ENCODE results near the gene TYW3.
"Not testable (repeated sequence)": the region's sequence is repeated elsewhere in the genome, so short reads cannot be mapped to it uniquely, and the experiment has no call there.

TYW3 gene

GRCh38 chr1:74748960-74749359 lies 16.0 kb downstream of the TYW3 start:
- TF ChIP-seq CTCF (conservative IDR thresholded peaks at IDR 0.05; ENCODE audit: control insufficient read depth, insufficient read depth, low read depth, low read length) = no peak
- H3K4me3 ChIP-seq (ENCODE audit: control insufficient read depth, low read depth, low read length) = no peak overlapping the region
- no peak for DNase-seq (ENCODE audit: low read depth)

GRCh38 chr1:74753104-74753503 lies 20.2 kb downstream of the TYW3 start:
- TF ChIP-seq CTCF (conservative IDR thresholded peaks at IDR 0.05; ENCODE audit: control insufficient read depth, insufficient read depth, low read depth, low read length) = no peak
- no peak for DNase-seq (ENCODE audit: low read depth)
- H3K4me3 ChIP-seq (ENCODE audit: control insufficient read depth, low read depth, low read length) = no peak overlapping the region

GRCh38 chr1:74755475-74755874 lies 22.5 kb downstream of the TYW3 start:
- DNase-seq (ENCODE audit: low read depth) = no peak
- no peak overlapping the region for H3K4me3 ChIP-seq (ENCODE audit: control insufficient read depth, low read depth, low read length)
- TF ChIP-seq CTCF (conservative IDR thresholded peaks at IDR 0.05; ENCODE audit: control insufficient read depth, insufficient read depth, low read depth, low read length) = no peak

GRCh38 chr1:74756650-74757049 lies 23.7 kb downstream of the TYW3 start:
- not testable (repeated sequence) for DNase-seq (ENCODE audit: low read depth); H3K4me3 ChIP-seq (ENCODE audit: control insufficient read depth, low read depth, low read length)

- no peak overlapping the region for H3K4me3 ChIP-seq (ENCODE audit: control insufficient read depth, low read depth, low read length)
- DNase-seq (ENCODE audit: low read depth) = peak; percentile 12
- no peak for TF ChIP-seq CTCF (conservative IDR thresholded peaks at IDR 0.05; ENCODE audit: control insufficient read depth, insufficient read depth, low read depth, low read length)
Observed at GRCh38 chr1:74763807-74764206, 30.9 kb downstream of the TYW3 start.

- peak; percentile 14 for DNase-seq (ENCODE audit: low read depth)
Observed at GRCh38 chr1:74766579-74766978, 33.6 kb downstream of the TYW3 start.

GRCh38 chr1:74767490-74767889 lies 34.5 kb downstream of the TYW3 start:
- peak; percentile 46 for TF ChIP-seq CTCF (conservative IDR thresholded peaks at IDR 0.05; ENCODE audit: control insufficient read depth, insufficient read depth, low read depth, low read length)
- H3K4me3 ChIP-seq (ENCODE audit: control insufficient read depth, low read depth, low read length) = no peak overlapping the region
- peak; percentile 55 for DNase-seq (ENCODE audit: low read depth)

More at GRCh38 chr1:74766579-74766978, 33.6 kb downstream of the TYW3 start:
- TF ChIP-seq CTCF (conservative IDR thresholded peaks at IDR 0.05; ENCODE audit: control insufficient read depth, insufficient read depth, low read depth, low read length) = no peak
- no peak overlapping the region for H3K4me3 ChIP-seq (ENCODE audit: control insufficient read depth, low read depth, low read length)
